Subcutaneous abdominal adipose tissue (tissue), 5 donors: ENCODE results near the gene NANOS3.
"Not testable (repeated sequence)": the region's sequence is repeated elsewhere in the genome, so short reads cannot be mapped to it uniquely, and the experiment has no call there.

Source experiments
- H3K27ac ChIP-seq: one replicate; pipeline ENCODE4 v1.7.0; 2013; ENCODE audit warnings: low read depth, mild to moderate bottlenecking, inconsistent platforms, low read length, moderate library complexity
- H3K27me3 ChIP-seq, 5 donors: one replicate each; pipeline ENCODE4 v1.7.0; 2013; ENCODE audit warnings: low read length in 5 of 5, inconsistent platforms in 1 of 5; ENCODE audit not compliant: control insufficient read depth in 5 of 5, insufficient read depth in 4 of 5
- H3K36me3 ChIP-seq, 5 donors: one replicate each; pipeline ENCODE4 v1.7.0; 2013; ENCODE audit warnings: low read length in 5 of 5; ENCODE audit not compliant: control insufficient read depth in 5 of 5, insufficient read depth in 5 of 5
- H3K4me1 ChIP-seq, 5 donors: one replicate each; pipeline ENCODE4 v1.7.0; 2013; ENCODE audit warnings: low read length in 5 of 5, mild to moderate bottlenecking in 3 of 5, moderate library complexity in 1 of 5; ENCODE audit not compliant: control insufficient read depth in 5 of 5, insufficient read depth in 5 of 5
- H3K4me3 ChIP-seq, 5 donors: one replicate each; pipeline ENCODE4 v1.7.0; 2013; ENCODE audit warnings: low read length in 5 of 5, low read depth in 1 of 5
- H3K9ac ChIP-seq, 5 donors: one replicate each; pipeline ENCODE4 v1.7.0; 2013; ENCODE audit warnings: low read length in 5 of 5, mild to moderate bottlenecking in 4 of 5, moderate library complexity in 3 of 5
- H3K9me3 ChIP-seq, 5 donors: one replicate each; pipeline ENCODE4 v1.7.0; 2013; ENCODE audit warnings: low read length in 5 of 5; ENCODE audit not compliant: control insufficient read depth in 5 of 5
- donor health status: healthy.
- donor health status: healthy.
- donor health status: healthy.
- donor health status: healthy.
- donor health status: healthy.

Gene NANOS3

GRCh38 chr19:13920524-13920923 lies 43.6 kb downstream of the NANOS3 start:
- H3K4me3 ChIP-seq: no peak overlapping the region
- peaks cover 0 to 26% (median 3%) of the 10 kb centered on the region in 5 donors for H3K4me1 ChIP-seq
- no peak overlapping the region for H3K9ac ChIP-seq
- H3K27me3 ChIP-seq: no peaks in the 10 kb centered on the region
- peaks cover 0 to 7% (median 5%) of the 10 kb centered on the region in 5 donors for H3K9me3 ChIP-seq
- H3K27ac ChIP-seq: no peak overlapping the region
- peaks cover 0 to 72% (median 59%) of the 10 kb centered on the region in 5 donors for H3K36me3 ChIP-seq

DNA sequence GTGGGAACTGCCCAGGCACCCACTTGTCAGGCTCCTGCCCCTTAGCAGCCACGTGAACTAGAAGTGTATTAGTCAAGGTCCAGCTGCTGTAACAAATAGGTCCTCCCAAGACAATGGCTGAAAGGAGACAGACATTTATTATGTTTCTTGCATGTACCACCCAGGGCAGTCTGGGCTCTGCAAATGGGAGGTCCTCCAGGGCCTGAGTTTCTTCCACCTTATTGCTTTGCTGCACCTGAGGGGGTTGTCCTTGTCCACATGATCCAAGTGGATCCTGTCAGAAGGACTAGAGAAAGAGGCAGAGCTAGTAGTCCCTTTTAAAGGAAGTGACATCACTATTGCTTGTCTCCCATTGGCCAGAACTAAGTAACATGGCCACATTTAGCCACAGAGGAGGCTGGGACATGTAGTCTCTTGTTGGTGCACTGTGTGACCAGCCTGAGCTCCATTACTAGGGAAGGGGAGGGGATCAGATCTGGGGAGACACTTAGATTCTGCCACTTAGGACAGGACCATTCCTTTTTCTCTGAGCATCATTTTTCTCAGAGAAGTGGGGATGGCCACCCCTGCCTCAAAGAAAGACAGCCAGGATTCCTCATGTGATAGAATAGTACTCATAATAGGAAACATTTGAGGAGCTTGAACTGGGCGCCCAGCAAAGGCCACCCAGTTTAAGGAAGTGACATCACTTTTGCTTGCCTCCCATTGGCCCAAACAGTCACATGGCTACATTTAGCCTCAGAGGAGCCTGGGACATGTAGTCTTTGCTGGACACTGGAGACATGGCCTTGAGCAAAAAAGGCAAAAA lies 44.2 kb downstream of the NANOS3 start:
- no peak overlapping the region for H3K27ac ChIP-seq
- H3K4me1 ChIP-seq: peaks cover 0 to 28% (median 3%) of the 10 kb centered on the region in 5 donors
- no peaks in the 10 kb centered on the region for H3K27me3 ChIP-seq
- H3K9me3 ChIP-seq: peaks cover 0 to 7% (median 5%) of the 10 kb centered on the region in 5 donors
- H3K36me3 ChIP-seq: peaks cover 0 to 68% (median 54%) of the 10 kb centered on the region in 5 donors
- H3K9ac ChIP-seq: no peak overlapping the region
- no peak overlapping the region for H3K4me3 ChIP-seq

- H3K27ac ChIP-seq, H3K4me3 ChIP-seq, H3K9me3 ChIP-seq, H3K27me3 ChIP-seq, H3K9ac ChIP-seq: not testable (repeated sequence)
- Histone ChIP-seq H3K36me3 (peaks cover 0 to 76% (median 64%) of the 10 kb centered on the region in 5 donors), H3K4me1 (peaks cover 0 to 28% (median 11%) of the 10 kb centered on the region in 5 donors)
Observed at GRCh38 chr19:13922118-13922517, 45.2 kb downstream of the NANOS3 start.

- H3K27me3 ChIP-seq: no peaks in the 10 kb centered on the region
- H3K36me3 ChIP-seq: peaks cover 0 to 81% (median 68%) of the 10 kb centered on the region in 5 donors
- no peak overlapping the region for H3K27ac ChIP-seq
- peaks cover 0 to 16% (median 11%) of the 10 kb centered on the region in 5 donors for H3K4me1 ChIP-seq
- H3K9me3 ChIP-seq: peaks cover 0 to 7% (median 5%) of the 10 kb centered on the region in 5 donors
- H3K4me3 ChIP-seq: no peak overlapping the region
- no peak overlapping the region for H3K9ac ChIP-seq
Observed at GRCh38 chr19:13923194-13923987, 46.5 kb downstream of the NANOS3 start.

- Histone ChIP-seq H3K4me3 (no peak overlapping the region), H3K27ac (no peak overlapping the region), H3K36me3 (peaks cover 0 to 75% (median 57%) of the 10 kb centered on the region in 5 donors), H3K4me1 (peaks cover 0 to 12% (median 10%) of the 10 kb centered on the region in 5 donors), H3K9me3 (peaks cover 0 to 3% (median under 1%) of the 10 kb centered on the region in 5 donors), H3K9ac (peak overlapping the region in 1 of 5 donors; percentile 35), H3K27me3 (no peaks in the 10 kb centered on the region)
Observed at GRCh38 chr19:13926010-13926409, 49.1 kb downstream of the NANOS3 start.

DNA sequence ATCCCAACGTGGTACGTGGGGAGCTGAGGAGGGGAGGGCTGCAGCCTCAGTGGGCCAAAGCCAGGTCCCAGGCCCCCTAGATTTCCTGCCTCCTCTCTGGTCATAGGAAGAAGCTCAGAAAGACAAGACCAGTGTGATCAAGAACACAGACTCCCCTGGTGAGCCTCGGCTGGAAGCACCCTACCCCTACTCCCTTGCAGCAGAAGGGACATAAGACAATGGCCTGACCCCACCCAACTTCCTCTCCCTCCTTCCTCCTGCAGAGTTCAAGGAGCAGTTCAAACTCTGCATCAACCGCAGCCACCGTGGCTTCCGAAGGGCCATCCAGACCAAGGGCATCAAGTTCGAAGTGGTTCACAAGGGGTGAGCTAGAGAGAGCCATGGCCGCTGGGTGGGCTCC lies 49.8 kb downstream of the NANOS3 start:
- no peaks in the 10 kb centered on the region for H3K27me3 ChIP-seq
- peak overlapping the region in 1 of 5 donors; percentile 35 for H3K9ac ChIP-seq
- no peak overlapping the region for H3K4me3 ChIP-seq
- peaks cover 0 to 73% (median 54%) of the 10 kb centered on the region in 5 donors for H3K36me3 ChIP-seq
- peaks cover 0 to 12% (median 10%) of the 10 kb centered on the region in 5 donors for H3K4me1 ChIP-seq
- H3K27ac ChIP-seq: no peak overlapping the region
- no peaks in the 10 kb centered on the region for H3K9me3 ChIP-seq

DNA sequence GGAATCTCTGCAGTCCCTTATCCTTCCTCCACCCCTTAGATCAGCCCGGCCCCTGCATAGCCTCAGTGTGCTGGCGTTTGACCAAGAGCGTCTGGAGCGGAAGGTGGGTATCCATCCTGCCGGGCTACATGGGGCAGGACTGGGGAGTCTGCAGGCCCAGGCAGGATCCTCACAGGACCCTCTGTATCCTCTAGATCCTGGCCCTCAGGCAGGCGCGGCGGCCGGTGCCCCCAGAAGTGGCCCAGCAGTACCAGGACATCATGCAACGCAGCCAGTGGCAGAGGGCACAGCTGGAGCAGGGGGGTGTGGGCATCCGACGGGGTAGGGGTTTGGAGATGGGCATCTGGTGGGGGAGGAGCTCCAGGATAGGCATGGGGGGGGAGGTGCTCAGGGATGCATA lies 52.4 kb downstream of the NANOS3 start:
- H3K4me3 ChIP-seq: no peak overlapping the region
- no peak overlapping the region for H3K27ac ChIP-seq
- peaks cover 0 to 52% (median 37%) of the 10 kb centered on the region in 5 donors for H3K36me3 ChIP-seq
- peaks cover 0 to 12% (median 10%) of the 10 kb centered on the region in 5 donors for H3K4me1 ChIP-seq
- no peaks in the 10 kb centered on the region for H3K9me3 ChIP-seq
- peaks cover 0 to 8% (median 4%) of the 10 kb centered on the region in 5 donors for H3K27me3 ChIP-seq
- no peak overlapping the region for H3K9ac ChIP-seq

- no peaks in the 10 kb centered on the region for H3K9me3 ChIP-seq
- H3K27me3 ChIP-seq: peaks cover 0 to 14% (median 6%) of the 10 kb centered on the region in 5 donors
- peaks cover 0 to 12% (median 10%) of the 10 kb centered on the region in 5 donors for H3K4me1 ChIP-seq
- no peak overlapping the region for H3K9ac ChIP-seq
- no peak overlapping the region for H3K27ac ChIP-seq
- H3K4me3 ChIP-seq: no peak overlapping the region
- H3K36me3 ChIP-seq: peaks cover 0 to 47% (median 32%) of the 10 kb centered on the region in 5 donors
Observed at GRCh38 chr19:13929956-13930355, 53.0 kb downstream of the NANOS3 start.
